ENCODE results near the gene SAP30.

The SAP30 gene

GRCh38 chr4:173365359-173365996 is 5.3 kb upstream of the SAP30 start:
- H4K20me1 ChIP-seq: no peaks in the 10 kb centered on the region
- H3K9ac ChIP-seq: no peak overlapping the region
- no peaks in the 10 kb centered on the region for H3K9me3 ChIP-seq
- H3K27me3 ChIP-seq: no peaks in the 10 kb centered on the region
- H3K4me3 ChIP-seq: no peak overlapping the region
- 0 out of 2 replicates have a peak, but pooled peaks cover 9% of the 10 kb centered on the region for H3K36me3 ChIP-seq
- no peak for TF ChIP-seq Cebpa-rat (IDR thresholded peaks at IDR 0.05)
- peaks cover 41% of the 10 kb centered on the region for H3K4me1 ChIP-seq
- H3K27ac ChIP-seq: no peak overlapping the region
- H3K4me2 ChIP-seq: peak overlapping the region; percentile 46

GRCh38 chr4:173367285-173367684 is 3.5 kb upstream of the SAP30 start:
- H3K9ac ChIP-seq: no peak overlapping the region
- H3K36me3 ChIP-seq: 0 out of 2 replicates have a peak, but pooled peaks cover 9% of the 10 kb centered on the region
- no peak for TF ChIP-seq Cebpa-rat (IDR thresholded peaks at IDR 0.05)
- no peak overlapping the region for H3K27ac ChIP-seq
- peak overlapping the region; percentile 70 for H3K4me2 ChIP-seq
- no peaks in the 10 kb centered on the region for H3K27me3 ChIP-seq
- no peak overlapping the region for H3K4me3 ChIP-seq
- peaks cover 41% of the 10 kb centered on the region for H3K4me1 ChIP-seq
- H4K20me1 ChIP-seq: peaks cover 6% of the 10 kb centered on the region; the same call in 1 of the 2 replicates
- no peaks in the 10 kb centered on the region for H3K9me3 ChIP-seq

GRCh38 chr4:173367946-173368345 is 2.8 kb upstream of the SAP30 start:
- Histone ChIP-seq H3K27me3 (no peaks in the 10 kb centered on the region), H3K4me2 (peak overlapping the region; percentile 70), H3K36me3 (0 out of 2 replicates have a peak, but pooled peaks cover 9% of the 10 kb centered on the region), H3K9ac (peak overlapping the region; percentile 33), H3K4me3 (peak overlapping the region; percentile 80), H3K9me3 (no peaks in the 10 kb centered on the region), H3K27ac (no peak overlapping the region), H3K4me1 (peaks cover 44% of the 10 kb centered on the region), H4K20me1 (peaks cover 13% of the 10 kb centered on the region)
- no peak for TF ChIP-seq Cebpa-rat (IDR thresholded peaks at IDR 0.05)

- Histone ChIP-seq H3K4me3 (peak overlapping the region; percentile 80), H3K36me3 (peaks cover 14% of the 10 kb centered on the region; the same call in 1 of the 2 replicates), H3K27me3 (no peaks in the 10 kb centered on the region), H3K9ac (peak overlapping the region; percentile 83), H3K27ac (peak overlapping the region; percentile 78), H3K4me2 (peak overlapping the region; percentile 70), H3K4me1 (peaks cover 65% of the 10 kb centered on the region), H3K9me3 (no peaks in the 10 kb centered on the region), H4K20me1 (peaks cover 34% of the 10 kb centered on the region)
- no peak for TF ChIP-seq Cebpa-rat (IDR thresholded peaks at IDR 0.05)
Measured at GRCh38 chr4:173370130-173370476, 651 bp upstream of the SAP30 start.

GRCh38 chr4:173371292-173372192 is 788 bp downstream of the SAP30 start:
- H3K9me3 ChIP-seq: no peaks in the 10 kb centered on the region
- H3K4me2 ChIP-seq: peak overlapping the region; percentile 85
- no peak for TF ChIP-seq Cebpa-rat (IDR thresholded peaks at IDR 0.05)

GRCh38 chr4:173374588-173374987 is 3.8 kb downstream of the SAP30 start:
- peak overlapping the region; percentile 85 for H3K4me2 ChIP-seq
- H3K27ac ChIP-seq: no peak overlapping the region
- H3K9ac ChIP-seq: no peak overlapping the region
- no peaks in the 10 kb centered on the region for H3K9me3 ChIP-seq
- H3K36me3 ChIP-seq: peaks cover 28% of the 10 kb centered on the region
- H3K4me3 ChIP-seq: no peak overlapping the region
- H3K4me1 ChIP-seq: peaks cover 32% of the 10 kb centered on the region
- H3K27me3 ChIP-seq: no peaks in the 10 kb centered on the region
- peaks cover 46% of the 10 kb centered on the region for H4K20me1 ChIP-seq
- TF ChIP-seq Cebpa-rat (IDR thresholded peaks at IDR 0.05): no peak

More at GRCh38 chr4:173371292-173372192, 788 bp downstream of the SAP30 start:
- Histone ChIP-seq H3K9ac (peak overlapping the region; percentile 84), H4K20me1 (peaks cover 46% of the 10 kb centered on the region), H3K36me3 (peaks cover 16% of the 10 kb centered on the region), H3K27ac (peak overlapping the region; percentile 71), H3K4me1 (peaks cover 59% of the 10 kb centered on the region), H3K27me3 (no peaks in the 10 kb centered on the region), H3K4me3 (peak overlapping the region; percentile 80)

GRCh38 chr4:173379929-173380328 is 9.2 kb downstream of the SAP30 start:
- H3K36me3 ChIP-seq: peaks cover 29% of the 10 kb centered on the region
- no peak for TF ChIP-seq Cebpa-rat (IDR thresholded peaks at IDR 0.05)

GRCh38 chr4:173380987-173381386 is 10.2 kb downstream of the SAP30 start:
- peaks cover 1% of the 10 kb centered on the region; the same call in 1 of the 2 replicates for H3K4me1 ChIP-seq
- no peak overlapping the region for H3K4me3 ChIP-seq
- peaks cover 9% of the 10 kb centered on the region; the same call in 1 of the 2 replicates for H4K20me1 ChIP-seq
- no peak for TF ChIP-seq Cebpa-rat (IDR thresholded peaks at IDR 0.05)
- H3K9ac ChIP-seq: no peak overlapping the region
- peaks cover 31% of the 10 kb centered on the region for H3K36me3 ChIP-seq
- no peak overlapping the region for H3K4me2 ChIP-seq
- no peak overlapping the region for H3K27ac ChIP-seq
- no peaks in the 10 kb centered on the region for H3K27me3 ChIP-seq
- no peaks in the 10 kb centered on the region for H3K9me3 ChIP-seq

More at GRCh38 chr4:173379929-173380328, 9.2 kb downstream of the SAP30 start:
- no peak overlapping the region for H3K4me3 ChIP-seq
- no peaks in the 10 kb centered on the region for H3K27me3 ChIP-seq
- peaks cover 19% of the 10 kb centered on the region; the same call in 1 of the 2 replicates for H4K20me1 ChIP-seq
- no peak overlapping the region for H3K27ac ChIP-seq
- H3K9me3 ChIP-seq: no peaks in the 10 kb centered on the region
- no peak overlapping the region for H3K4me2 ChIP-seq
- peaks cover 10% of the 10 kb centered on the region for H3K4me1 ChIP-seq
- H3K9ac ChIP-seq: no peak overlapping the region

- no peak overlapping the region for H3K4me2 ChIP-seq
- H3K4me3 ChIP-seq: no peak overlapping the region
- no peaks in the 10 kb centered on the region for H3K27me3 ChIP-seq
- peaks cover 30% of the 10 kb centered on the region for H3K36me3 ChIP-seq
- no peak for TF ChIP-seq Cebpa-rat (IDR thresholded peaks at IDR 0.05)
- H3K4me1 ChIP-seq: no peaks in the 10 kb centered on the region
- peaks cover 5% of the 10 kb centered on the region; the same call in 1 of the 2 replicates for H4K20me1 ChIP-seq
- no peak overlapping the region for H3K27ac ChIP-seq
- no peak overlapping the region for H3K9ac ChIP-seq
- no peaks in the 10 kb centered on the region for H3K9me3 ChIP-seq
Measured at GRCh38 chr4:173381610-173382009, 10.9 kb downstream of the SAP30 start.

GRCh38 chr4:173382349-173382748 is 11.6 kb downstream of the SAP30 start:
- TF ChIP-seq Cebpa-rat (IDR thresholded peaks at IDR 0.05): no peak
- no peak overlapping the region for H3K4me2 ChIP-seq
- peaks cover 31% of the 10 kb centered on the region for H3K36me3 ChIP-seq

More at GRCh38 chr4:173382349-173382748, 11.6 kb downstream of the SAP30 start:
- no peak overlapping the region for H3K4me3 ChIP-seq
- H3K4me1 ChIP-seq: no peaks in the 10 kb centered on the region
- H3K9ac ChIP-seq: no peak overlapping the region
- no peak overlapping the region for H3K27ac ChIP-seq
- no peaks in the 10 kb centered on the region for H3K27me3 ChIP-seq
- peaks cover 5% of the 10 kb centered on the region; the same call in 1 of the 2 replicates for H4K20me1 ChIP-seq
- H3K9me3 ChIP-seq: no peaks in the 10 kb centered on the region

Data from BLaER1 (cell line).